ENCODE measurements around the gene SMURF1. TPM values are rescaled to one million over a fixed set of nuclear protein-coding genes. Genes with fewer than 3 reads are reported as not detected.
"Not testable (repeated sequence)": the region's sequence is repeated elsewhere in the genome, so short reads cannot be mapped to it uniquely, and the experiment has no call there.

The SMURF1 gene
- total RNA-seq, 1 donor from 2014 or later = 22.1 TPM

DNA sequence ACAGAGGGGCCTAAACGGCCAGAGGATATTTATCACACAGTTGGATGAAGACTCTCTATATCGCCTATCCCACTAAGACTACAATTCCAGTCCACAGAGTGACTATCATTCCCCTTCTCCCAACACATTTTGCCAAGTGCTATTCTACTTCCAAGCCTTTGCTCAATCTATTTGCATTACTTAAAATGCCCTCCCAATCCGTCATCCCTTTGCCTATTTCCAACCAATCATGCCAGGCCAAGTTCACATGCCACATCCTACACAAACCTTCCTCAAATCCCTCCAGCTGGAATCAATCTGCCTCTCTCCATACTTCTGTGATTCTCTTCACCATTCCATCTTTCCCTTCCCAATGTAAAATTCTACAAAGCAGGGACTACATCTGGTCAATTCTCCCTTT, 38.2 kb downstream of the SMURF1 start:
- TF ChIP-seq, protein P1, sequence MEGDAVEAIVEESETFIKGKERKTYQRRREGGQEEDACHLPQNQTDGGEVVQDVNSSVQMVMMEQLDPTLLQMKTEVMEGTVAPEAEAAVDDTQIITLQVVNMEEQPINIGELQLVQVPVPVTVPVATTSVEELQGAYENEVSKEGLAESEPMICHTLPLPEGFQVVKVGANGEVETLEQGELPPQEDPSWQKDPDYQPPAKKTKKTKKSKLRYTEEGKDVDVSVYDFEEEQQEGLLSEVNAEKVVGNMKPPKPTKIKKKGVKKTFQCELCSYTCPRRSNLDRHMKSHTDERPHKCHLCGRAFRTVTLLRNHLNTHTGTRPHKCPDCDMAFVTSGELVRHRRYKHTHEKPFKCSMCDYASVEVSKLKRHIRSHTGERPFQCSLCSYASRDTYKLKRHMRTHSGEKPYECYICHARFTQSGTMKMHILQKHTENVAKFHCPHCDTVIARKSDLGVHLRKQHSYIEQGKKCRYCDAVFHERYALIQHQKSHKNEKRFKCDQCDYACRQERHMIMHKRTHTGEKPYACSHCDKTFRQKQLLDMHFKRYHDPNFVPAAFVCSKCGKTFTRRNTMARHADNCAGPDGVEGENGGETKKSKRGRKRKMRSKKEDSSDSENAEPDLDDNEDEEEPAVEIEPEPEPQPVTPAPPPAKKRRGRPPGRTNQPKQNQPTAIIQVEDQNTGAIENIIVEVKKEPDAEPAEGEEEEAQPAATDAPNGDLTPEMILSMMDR (conservative IDR thresholded peaks at IDR 0.05) = no peak
- peaks cover 25% of the 10 kb centered on the region for H3K4me1 Mint-ChIP-seq (ENCODE audit: unreplicated experiment)
- H3K36me3 Mint-ChIP-seq = no peaks in the 10 kb centered on the region
- no peaks in the 10 kb centered on the region for H3K27me3 Mint-ChIP-seq
- H3K9me3 Mint-ChIP-seq = no peaks in the 10 kb centered on the region
- no peak overlapping the region for H3K27ac Mint-ChIP-seq
- H3K4me3 Mint-ChIP-seq = no peak overlapping the region
- no peak for DNase-seq (ENCODE audit: extremely low spot score, unreplicated experiment)

DNA sequence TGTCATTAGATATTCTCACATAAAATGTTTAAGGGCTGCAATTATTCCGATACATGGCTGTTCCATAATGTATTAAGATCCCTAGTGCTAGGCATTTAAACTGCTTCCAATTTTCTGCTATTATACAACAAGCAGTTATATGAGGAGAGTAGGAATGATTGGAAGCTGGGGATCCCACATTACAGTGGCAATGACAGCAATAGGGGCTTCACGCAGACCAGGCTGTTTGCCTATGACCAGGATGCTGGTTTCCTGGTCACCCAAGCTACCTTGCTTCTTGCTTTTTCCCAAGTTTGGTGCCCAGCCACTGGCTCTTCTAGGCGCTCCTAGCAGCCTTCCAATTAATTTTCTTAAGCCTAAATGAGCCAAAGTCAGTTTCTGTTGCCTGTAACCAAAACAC, 39.3 kb downstream of the SMURF1 start:
- H3K4me1 Mint-ChIP-seq (ENCODE audit: unreplicated experiment) = peaks cover 27% of the 10 kb centered on the region
- no peaks in the 10 kb centered on the region for H3K27me3 Mint-ChIP-seq
- TF ChIP-seq, protein P1 (conservative IDR thresholded peaks at IDR 0.05) = no peak
- peak overlapping the region; percentile 59 for H3K27ac Mint-ChIP-seq
- no peak overlapping the region for H3K4me3 Mint-ChIP-seq
- H3K9me3 Mint-ChIP-seq = peaks cover 3% of the 10 kb centered on the region
- no peaks in the 10 kb centered on the region for H3K36me3 Mint-ChIP-seq
- no peak for DNase-seq (ENCODE audit: extremely low spot score, unreplicated experiment)

DNA sequence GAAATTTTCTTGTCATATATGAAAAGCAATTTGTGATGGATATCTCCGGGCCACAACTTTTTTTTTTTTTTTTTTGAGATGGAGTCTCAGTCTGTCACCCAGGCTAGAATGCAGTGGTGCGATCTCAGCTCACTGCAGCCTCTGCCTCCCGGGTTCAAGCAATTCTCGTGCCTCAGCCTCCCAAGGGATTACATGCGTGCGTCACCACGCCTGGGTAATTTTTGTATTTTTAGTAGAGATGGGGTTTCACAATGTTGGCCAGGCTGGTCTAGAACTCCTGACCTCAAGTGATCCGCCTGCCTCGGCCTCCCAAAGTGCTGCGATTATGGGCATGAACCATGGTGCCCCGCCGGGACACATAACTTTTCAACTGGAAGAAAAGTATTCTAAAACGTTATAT, 40.1 kb downstream of the SMURF1 start:
- H3K36me3 Mint-ChIP-seq; DNase-seq (ENCODE audit: extremely low spot score, unreplicated experiment); H3K9me3 Mint-ChIP-seq; H3K4me3 Mint-ChIP-seq; H3K27me3 Mint-ChIP-seq; H3K27ac Mint-ChIP-seq: not testable (repeated sequence)
- peaks cover 29% of the 10 kb centered on the region for H3K4me1 Mint-ChIP-seq (ENCODE audit: unreplicated experiment)

DNA sequence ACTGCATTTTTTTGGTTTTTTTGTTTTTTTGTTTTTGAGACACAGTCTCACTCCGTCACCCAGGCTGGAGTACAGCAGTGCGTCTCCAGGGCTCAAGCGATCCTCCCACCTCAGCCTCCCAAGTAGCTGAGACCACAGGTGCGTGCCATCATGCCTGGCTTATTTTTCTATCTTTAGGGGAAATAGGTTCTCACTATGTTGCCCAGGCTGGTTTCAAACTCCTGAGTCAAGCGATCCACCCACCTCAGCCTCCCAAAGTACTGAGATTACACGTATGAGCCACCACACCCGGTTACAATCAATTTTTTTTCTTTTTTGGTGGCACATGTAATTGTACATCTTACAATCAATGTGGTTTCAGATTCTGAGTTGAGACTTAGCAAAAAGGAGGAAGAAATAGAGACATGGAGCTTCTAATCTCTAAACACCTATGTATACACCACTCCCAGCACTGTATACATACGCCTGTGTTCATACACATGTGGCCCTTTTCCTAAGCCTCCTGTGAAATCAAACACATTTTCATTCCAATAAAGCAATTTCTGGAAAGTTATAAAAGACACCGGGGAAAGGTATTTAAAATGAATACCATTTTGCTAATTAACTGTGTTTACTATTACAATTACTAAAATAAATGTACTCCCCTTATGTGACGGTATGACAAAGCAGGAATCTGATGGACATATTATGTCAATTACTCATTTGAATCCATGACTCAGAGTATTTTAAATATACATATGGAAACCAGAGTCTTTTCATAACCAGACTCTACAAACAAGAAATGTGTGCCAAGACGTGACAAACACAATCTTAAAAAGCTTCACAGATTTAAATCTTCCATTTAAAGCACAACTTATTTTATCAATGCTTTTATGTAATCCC, 40.9 kb downstream of the SMURF1 start:
- Mint-ChIP-seq H3K4me3 (no peak overlapping the region), H3K27me3 (no peaks in the 10 kb centered on the region), H3K4me1 (ENCODE audit: unreplicated experiment) (peaks cover 37% of the 10 kb centered on the region), H3K27ac (peak overlapping the region; percentile 10), H3K36me3 (peaks cover 11% of the 10 kb centered on the region), H3K9me3 (peaks cover 9% of the 10 kb centered on the region)
- TF ChIP-seq, protein P1 (conservative IDR thresholded peaks at IDR 0.05) = no peak
- no peak for DNase-seq (ENCODE audit: extremely low spot score, unreplicated experiment)

DNA sequence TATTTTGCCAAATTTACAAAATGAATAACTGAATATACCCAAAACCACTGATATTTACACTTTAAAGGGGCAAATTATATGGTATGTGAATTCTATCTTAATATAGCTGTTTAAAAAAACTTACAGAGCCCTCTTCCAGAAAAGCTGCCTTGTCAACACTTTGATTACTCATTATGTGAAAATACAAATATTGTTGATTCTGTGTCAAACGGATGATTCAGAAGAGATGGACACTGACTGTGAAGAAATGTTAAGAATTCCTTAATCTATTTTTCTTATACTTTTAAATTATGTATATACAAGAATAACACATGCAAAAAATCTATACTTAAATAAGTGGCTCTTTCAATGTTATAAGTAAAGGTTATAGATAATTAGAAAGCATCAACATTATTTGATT, 41.5 kb downstream of the SMURF1 start:
- no peak overlapping the region for H3K4me3 Mint-ChIP-seq
- no peak for DNase-seq (ENCODE audit: extremely low spot score, unreplicated experiment)
- no peak overlapping the region for H3K27ac Mint-ChIP-seq
- H3K9me3 Mint-ChIP-seq = peaks cover 9% of the 10 kb centered on the region
- H3K36me3 Mint-ChIP-seq = peaks cover 11% of the 10 kb centered on the region
- H3K4me1 Mint-ChIP-seq (ENCODE audit: unreplicated experiment) = peaks cover 31% of the 10 kb centered on the region
- TF ChIP-seq, protein P1 (conservative IDR thresholded peaks at IDR 0.05) = no peak
- H3K27me3 Mint-ChIP-seq = no peaks in the 10 kb centered on the region

DNA sequence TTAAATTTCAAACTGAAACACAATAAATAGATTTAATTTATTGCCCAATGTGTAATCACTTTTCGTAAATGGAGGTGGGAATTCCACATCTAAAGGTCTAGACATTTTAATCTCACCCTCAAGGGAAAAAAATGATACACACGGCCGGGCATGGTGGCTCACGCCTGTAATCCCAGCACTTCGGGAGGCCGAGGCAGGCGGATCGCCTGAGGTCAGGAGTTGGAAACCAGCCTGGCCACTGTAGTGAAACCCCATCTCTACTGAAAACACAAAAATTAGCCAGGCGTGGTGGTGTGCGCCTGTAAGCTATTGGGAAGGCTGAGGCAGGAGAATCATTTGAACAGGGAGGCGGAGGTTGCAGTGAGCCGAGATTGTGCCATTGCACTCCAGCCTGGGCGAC, 42.4 kb downstream of the SMURF1 start:
- Mint-ChIP-seq H3K4me1 (ENCODE audit: unreplicated experiment) (peaks cover 29% of the 10 kb centered on the region), H3K36me3 (peaks cover 15% of the 10 kb centered on the region)
- H3K9me3 Mint-ChIP-seq; H3K4me3 Mint-ChIP-seq; DNase-seq (ENCODE audit: extremely low spot score, unreplicated experiment); H3K27me3 Mint-ChIP-seq; H3K27ac Mint-ChIP-seq: not testable (repeated sequence)
